NCI-H524 treated with DMSO at 0.1 percent for 48 hours (cell line): ENCODE data around the gene NPW.

Source experiments
- DNase-seq: peaks from one replicate; lab custom pipeline; 2025; lab: John Stamatoyannopoulos, UW

Gene NPW

DNA sequence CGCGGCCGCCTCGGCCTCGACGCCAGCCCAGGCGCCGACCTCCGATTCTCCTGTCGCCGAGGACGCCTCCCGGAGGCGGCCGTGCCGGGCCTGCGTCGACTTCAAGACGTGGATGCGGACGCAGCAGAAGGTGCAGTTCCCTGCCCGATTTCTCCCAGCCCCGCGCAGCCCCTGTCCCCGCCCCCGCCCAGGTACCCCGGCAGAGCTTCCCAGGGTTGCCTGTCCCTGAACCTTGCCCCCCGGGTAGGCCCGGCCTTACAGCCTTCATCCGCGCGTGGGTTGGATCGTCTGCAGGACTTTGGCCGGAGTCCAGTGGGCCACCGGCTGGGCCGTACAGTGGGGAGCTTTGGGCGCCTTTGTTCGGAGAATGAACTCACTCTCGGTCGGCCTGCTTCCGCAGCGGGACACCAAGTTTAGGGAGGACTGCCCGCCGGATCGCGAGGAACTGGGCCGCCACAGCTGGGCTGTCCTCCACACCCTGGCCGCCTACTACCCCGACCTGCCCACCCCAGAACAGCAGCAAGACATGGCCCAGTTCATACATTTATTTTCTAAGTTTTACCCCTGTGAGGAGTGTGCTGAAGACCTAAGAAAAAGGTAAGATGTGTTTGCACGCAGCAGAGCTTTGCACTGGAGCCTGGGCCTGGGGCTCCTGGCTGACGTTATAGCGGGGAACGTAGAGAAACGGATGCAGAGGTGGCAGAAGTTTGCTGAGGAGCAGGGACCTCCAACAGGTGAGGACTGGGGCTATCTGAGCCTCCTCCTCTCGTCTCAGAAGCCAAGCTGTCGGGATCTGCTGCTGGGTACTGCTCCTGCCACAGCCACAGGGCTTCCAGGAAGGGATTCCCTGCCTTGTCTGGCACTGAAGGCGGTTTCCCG is 35.0 kb upstream of the NPW start:
- no peak for DNase-seq

DNA sequence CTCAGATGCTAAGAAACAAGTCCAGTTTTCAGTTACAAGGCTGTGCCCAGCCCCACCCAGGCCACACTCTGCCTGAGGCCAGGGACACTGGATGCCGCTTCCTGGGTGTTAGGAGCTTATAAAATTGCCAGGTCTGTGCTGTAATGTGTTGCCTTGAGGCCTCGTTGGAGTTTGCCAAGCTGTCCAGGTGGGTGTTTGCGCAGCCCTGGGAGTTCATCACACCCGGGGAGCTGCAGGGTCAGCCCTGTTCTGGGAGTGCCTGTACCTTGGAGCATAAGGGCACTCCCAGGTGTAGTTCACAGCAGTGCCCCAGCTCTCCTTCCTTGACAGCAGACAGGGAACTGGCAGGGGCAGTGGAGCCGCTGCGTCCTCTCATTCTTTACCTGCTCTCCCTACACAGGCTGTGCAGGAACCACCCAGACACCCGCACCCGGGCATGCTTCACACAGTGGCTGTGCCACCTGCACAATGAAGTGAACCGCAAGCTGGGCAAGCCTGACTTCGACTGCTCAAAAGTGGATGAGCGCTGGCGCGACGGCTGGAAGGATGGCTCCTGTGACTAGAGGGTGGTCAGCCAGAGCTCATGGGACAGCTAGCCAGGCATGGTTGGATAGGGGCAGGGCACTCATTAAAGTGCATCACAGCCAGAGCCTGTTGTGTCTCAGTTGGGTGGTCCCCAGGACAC is 34.0 kb upstream of the NPW start:
- no peak for DNase-seq

DNA sequence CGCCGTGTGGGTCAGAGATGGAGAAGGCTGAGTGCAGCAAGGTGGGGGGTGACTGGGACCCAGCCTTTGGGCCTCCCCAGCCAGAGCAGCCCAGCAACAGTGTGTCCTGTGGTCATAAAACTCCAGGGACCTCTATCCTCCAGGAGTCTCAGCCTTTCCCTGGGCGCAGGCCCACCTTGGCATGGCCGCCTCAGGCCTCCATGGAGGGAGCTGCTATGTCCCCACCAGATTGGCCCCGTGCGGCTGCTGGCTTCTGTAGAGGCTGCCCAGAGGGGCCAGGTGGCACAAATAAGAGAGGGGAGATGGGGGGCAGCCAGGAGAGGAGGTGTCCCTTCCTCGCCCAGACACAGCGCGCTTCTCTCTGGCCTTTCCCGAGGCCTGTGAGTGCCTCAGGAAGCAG is 32.4 kb upstream of the NPW start:
- DNase-seq: no peak

DNA sequence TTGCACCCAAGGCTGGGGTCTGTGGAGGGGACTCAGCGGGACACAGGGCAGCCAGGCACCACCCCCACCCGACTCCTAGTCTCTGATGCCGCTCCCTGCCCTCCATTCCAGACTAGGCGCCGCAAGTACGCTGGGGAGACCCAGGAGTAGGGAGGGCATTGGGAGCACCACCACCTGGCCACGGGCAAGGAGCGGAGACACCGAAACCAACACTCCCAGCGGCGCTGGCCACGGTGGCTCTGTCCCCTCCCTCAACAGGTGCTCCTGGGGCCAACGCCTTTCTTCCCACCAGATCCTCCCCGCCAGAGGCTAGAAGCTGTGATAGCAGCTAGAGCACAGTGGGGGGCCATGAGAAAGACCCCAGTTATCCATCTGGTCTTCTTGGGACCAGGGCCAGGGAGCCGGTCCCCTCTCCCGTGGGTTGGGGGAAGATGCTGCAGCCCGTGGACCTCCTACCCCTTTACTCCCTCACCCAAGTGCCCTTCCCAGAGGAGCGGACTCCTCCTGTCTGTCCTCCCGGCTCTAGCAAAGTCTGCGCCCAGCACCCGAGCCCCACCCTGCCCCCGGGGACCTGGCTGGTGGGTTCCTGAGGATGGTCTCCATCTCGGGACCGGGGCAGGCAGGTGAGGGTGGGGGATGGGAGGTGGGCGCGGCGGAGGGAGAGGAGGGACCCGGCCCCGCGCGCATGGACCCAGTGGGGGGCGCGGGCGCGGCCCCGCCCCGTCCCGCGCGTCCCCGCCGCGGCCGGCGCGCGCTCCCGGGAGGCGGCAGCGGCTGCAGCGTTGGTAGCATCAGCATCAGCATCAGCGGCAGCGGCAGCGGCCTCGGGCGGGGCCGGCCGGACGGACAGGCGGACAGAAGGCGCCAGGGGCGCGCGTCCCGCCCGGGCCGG is 30.1 kb upstream of the NPW start, which contains the start of gene SYNGR3:
Gene SYNGR3 (plus strand): TSS at position 762 of the 892 bp plus-strand sequence. CDS start 133 bp downstream, outside the sequence.
- DNase-seq: no peak

DNA sequence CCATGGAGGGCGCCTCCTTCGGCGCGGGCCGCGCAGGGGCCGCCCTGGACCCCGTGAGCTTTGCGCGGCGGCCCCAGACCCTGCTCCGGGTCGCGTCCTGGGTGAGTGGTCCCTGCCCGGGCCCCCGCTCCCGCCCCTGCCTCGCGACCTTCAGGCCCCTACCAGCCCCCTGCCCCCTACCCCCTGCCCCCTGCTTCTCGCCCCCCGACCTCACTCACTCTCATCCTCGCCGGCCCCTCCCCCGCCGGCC is 29.6 kb upstream of the NPW start:
- no peak for DNase-seq

DNA sequence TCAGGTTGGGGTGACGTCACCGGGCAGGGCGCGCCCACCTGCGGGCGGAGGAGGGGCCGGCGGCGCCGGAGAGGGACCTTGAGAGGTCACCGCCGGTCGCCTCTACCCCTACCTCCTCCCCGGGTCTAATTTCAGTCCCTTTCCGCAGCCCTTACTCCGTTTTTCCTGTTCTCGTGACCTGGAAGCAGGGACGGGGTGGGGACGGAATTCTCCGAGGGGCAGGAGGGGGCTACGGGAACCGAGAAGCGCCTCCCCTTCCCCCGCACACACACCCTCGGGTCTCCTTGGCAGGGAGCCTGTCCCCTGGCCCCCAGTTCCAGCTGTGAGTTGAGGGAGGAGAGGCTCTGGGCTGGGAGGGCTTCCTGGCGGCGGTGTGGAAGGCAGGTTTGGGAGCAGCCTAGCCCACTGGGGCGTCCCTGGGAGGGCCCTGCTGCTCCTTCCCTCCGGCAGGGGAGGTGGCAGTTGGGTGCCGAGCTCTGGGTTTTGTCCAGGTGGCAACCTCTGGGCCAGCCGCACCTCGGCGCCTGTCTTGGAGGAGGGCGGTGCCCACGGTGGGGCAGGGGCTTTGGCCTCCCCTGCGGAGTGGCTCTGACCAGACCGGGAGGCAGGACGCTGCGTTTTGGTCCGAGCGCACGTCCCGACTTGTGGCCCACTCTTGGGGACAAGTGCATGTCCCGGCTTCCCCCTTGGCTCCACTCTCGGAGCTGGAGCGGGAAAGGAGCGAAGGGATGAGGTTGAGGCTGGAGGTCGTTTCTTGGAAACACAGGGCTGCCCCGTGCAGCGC is 29.0 kb upstream of the NPW start:
- DNase-seq: no peak

DNA sequence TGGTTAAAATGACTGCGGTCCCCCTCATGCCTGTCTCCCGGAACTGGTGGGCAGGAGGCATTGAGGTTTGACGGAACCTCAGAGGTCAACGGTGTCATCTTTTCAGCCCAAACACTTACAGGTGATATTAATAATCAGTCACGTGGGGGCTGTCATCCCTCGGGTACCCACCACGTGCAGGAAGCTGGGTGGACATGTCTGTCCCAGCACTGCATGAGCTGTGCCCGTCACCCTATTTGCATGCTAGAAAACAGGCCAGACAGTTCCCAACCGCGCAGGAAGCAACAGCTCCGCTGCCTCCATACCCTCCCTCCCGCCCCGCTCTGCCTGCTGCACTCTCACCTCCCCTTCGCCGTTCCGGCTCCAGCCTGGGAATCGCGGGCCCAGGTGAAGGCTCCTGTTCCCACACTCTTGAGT is 28.4 kb upstream of the NPW start:
- DNase-seq: no peak

DNA sequence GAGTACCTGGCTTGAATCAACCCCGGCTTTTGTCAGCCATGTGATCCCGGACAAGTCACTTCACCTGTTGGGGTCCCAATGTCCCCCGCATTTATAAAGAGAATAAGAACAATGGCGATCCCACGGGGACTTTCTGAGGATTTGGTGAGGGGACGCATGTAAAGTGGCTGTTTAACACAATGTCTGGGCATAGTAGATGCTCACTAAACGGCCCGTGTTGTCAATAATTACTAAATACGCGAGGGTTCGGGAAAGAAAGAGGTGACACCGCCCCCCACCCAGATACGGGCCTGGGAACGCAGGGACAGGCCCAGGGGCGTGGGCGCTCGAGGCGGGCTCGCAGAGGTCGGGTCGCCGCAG is 28.0 kb upstream of the NPW start:
- DNase-seq: no peak

DNA sequence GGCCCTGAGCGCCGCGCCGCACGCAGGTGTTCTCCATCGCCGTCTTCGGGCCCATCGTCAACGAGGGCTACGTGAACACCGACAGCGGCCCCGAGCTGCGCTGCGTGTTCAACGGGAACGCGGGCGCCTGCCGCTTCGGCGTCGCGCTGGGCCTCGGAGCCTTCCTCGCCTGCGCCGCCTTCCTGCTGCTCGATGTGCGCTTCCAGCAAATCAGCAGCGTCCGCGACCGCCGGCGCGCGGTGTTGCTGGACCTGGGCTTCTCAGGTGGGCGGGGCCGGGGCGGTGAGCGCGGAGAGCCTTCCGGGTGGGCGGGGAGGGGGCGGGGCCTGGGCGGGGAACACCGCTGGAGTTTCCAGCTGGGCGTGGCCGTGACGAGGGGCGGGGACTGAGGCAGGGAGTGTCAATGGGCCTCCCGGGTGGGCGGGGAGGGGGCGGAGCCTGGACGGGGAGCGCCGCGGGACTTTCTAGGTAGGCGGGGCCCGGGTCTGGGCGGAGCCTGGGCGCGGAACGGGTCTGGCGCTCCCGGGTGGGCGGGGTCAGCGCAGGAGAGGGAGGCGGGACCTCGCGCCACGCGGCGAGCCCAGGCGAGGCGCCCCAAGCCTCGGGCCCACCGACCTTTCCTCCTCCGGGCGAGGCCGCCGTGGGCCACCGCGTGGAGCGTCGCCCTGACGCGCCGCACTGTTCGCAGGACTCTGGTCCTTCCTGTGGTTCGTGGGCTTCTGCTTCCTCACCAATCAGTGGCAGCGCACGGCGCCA is 27.5 kb upstream of the NPW start:
- DNase-seq: no peak

DNA sequence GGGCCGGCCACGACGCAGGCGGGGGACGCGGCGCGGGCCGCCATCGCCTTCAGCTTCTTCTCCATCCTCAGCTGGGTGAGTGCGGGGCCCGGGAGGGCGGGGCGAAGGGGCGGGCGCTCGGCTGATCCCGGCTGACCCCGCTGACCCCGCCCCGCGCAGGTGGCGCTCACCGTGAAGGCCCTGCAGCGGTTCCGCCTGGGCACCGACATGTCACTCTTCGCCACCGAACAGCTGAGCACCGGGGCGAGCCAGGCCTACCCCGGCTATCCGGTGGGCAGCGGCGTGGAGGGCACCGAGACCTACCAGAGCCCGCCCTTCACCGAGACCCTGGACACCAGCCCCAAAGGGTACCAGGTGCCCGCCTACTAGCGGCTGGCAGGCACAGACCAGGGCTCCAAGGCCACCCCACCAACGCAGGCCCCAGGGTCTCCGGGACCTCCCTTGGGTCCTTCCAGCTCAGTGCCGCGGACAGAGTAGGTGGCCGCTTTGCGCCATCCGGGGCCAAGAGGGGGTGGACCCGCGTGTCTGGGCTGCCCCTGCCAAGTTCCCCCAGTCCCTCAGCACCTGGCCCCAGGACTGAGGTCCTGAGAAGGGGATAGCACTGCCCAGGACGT is 26.8 kb upstream of the NPW start:
- DNase-seq: no peak

DNA sequence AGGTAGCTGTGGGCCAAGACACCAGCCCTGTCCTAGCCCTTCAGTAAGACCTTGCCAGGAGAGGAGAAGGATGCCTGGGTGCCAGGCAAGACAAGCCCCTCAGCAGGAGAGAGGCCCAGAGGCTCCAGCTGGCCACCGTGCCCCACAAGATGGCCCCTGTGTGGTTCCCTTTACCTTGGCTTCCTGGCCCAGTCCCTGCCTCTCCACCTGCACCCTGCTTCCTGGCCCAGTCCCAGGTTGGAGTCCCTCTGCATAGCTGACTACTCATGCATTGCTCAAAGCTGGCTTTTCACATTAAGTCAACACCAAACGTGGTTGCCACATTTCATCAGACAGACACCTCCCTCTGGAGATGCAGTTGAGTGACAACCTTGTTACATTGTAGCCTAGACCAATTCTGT is 25.9 kb upstream of the NPW start:
- no peak for DNase-seq

DNA sequence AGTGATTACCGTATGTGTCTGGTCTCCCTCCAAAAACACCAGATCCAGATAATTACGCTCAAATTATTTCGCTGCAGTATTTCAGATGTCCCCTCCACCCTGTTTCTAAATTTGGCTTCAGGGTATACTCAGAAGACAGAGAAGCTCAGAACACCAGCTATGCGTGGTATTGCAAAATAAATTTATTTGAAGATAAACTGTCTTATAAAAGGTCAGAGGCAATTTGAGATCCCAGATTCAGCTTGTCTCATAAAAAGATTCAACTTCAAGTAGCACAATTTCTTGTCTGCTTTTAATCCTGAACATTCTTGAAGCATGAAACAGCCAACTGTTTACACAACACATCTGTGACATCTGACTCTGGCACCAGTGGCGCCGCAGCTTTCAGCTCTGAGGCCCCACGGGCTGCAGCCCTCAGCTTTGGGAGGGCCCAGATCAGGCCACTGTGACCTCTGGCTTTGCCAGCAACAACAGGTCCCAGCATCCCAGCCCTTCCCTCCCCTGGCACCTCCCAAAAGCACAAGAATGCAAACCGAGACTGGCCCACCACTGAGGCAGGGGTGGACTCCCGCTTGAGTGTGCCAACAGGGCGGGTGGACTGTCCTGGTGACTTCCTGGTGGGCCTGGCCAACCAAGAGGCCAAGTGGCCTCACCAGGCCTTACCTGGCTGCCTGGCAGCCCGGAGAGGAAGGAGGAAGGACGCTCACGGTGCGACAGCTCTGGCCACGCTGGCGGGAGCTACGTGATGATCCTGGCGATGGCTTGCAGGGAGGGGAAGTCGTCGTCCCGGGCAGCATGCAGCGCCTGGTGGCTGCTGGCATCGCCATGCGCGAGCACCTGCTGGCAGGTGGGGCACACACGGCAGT is 21.9 kb upstream of the NPW start:
- no peak for DNase-seq

DNA sequence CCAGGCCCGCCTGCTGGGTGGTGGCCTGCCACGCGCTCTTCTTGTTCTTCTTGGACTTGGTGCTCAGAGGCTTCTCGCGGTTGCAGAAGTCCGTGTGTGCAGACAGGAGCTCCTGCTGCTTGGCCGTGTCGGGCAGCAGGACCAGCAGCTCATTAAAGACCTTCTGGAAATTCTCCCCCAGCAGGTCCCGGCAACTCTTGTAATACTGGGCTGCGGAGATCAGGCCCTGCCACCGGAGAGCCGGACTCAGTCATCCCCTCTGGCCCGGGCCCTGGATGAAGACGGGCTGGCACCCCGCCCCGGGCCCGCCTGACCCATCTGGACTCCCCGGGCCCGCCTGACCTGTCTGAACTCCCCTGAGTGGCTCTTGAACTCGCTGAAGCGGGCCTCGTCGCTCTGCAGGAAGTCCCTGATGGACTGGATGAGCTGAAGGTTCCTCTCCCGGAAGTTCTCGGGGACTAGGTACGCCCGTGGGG is 21.2 kb upstream of the NPW start:
- DNase-seq: no peak

DNA sequence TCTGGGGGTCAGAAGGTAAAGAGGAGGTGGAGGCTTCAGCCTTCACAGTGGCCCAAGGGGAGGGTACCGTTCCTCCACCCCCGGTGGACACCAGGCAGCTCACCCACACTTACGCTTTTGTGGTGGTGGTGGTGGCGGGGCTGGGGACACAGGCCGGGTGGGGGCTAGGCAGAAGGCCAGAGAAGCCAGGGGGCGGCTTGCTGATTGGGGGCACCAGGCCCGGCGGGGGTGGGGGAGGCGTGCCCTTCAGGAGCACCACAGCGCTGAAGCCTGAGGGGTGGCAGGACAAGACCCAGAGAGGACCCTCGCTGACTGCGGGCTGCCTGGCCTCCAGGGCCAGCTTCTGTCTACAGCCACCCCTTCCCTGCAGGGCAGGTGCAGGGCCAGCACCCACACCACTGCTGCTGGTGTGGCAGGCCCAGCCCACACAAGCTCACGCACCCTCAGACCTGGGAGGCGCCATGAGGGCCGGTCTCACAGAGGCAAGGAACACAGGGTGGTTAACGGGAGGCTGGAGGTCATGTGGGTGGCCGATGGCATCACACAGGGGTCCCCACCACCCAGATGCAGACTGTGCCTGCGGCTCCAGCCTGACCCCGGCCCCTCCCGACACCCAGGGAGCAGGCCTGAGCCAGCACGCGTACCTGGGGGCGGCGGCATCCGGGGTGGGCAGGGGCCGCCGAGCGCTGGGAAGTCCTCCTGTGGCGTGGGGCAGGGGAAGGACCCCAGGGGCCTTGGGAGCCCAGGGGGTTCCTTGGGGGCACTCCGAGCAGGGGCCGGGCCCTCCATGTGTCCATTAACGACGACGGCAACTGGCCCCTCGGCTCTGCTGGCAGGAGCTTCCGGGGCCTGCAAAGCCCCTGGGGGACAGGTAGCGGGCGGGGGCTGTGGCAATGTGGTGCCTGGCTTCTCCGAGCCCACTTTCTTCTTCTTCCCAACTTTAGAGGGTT is 20.5 kb upstream of the NPW start:
- DNase-seq: no peak

DNA sequence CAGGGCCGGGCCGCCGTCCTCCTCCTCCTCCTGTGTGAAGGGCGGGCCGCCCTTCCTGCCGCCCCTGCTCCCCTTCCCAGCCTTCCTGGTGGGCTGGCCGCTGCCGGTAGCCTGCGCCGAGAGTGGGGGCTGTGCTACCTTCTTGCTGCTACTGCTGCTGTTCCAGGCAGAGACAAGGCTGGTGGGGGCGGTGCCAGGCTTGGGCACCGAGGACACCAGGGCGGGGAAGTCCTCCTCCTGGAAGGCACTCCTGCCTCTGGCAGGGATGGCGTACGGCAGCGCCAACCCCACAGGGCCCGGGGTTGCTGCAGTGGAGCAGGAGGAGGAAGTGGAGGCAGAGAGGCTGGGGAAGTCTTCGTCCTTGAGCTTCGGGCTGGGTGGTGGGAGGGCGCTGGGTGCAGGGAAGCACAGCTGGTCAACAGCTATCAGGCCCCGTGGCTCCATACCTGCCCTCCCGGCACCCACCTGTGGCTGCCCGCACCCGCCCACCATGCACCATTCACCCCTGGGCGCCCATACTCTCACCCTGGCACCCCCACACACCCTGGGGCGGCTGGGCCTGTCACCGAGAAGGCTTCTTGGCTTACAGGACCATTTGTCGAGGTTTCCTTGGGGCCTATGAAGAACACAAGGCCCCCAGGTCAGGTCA is 19.6 kb upstream of the NPW start:
- DNase-seq: no peak

DNA sequence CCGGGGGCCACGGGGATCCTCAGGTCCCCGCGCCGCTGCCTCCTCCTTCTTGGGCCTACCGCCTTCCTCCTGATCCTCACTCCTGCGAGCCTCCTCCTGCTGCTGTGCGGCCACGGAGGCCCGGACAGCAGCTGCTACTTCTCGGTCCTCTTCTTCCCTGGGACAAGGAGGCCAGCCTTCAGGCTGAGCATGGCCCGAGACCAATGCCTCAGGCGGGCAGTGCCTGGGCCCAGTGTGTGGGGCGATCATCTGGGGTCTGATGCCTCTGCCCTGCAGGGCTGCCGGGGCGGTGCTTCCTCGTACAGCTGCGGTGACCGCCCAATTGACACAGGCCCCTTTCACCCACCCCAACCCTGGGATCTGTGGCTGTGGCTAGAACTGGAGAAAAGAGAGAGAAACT is 18.6 kb upstream of the NPW start:
- DNase-seq: no peak

DNA sequence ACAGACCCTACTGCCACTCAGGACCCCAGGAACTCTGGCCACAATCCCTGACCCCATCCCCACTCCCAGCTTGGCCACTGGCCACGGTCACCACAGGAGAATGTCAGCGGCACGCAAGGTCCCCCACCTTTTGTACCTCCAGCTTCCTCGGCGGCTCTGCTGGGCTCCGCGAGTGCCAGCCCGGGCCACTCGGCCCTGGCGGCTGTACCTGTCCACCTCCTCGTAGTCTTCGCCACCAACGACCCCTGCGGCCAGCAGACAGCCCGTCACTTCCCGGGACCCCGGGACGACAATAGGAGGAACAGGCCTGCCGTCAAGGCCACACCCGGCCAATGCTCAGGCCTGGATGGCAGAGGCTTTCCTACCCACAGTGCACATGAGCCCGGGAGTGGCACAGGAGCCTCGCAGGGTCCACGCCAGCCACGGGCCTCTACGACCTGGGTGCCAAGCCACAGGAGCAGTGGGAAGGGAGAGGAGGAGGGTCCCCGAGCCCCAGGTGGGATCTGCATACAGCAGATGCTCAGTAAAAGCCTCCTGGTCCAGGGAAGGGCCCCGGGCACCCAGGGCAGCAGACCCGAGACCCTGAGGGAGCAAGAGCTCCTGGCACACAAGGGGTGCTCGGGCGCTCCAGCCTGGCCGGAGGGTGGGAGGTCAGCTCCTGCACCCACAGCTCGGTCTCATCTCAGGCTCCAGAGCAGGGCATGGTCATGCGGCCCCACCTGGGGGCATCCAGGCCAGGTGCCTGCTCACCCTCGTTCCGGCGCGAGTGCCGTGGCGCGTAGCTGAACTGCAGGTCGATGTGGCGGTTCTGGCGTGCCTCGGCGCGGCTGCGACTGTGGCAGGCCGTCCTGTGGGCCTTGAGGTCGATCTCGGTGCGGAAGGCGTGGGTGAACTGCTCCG is 17.9 kb upstream of the NPW start:
- no peak for DNase-seq
